A549 (cell line): ENCODE results near the gene AKR1A1. TPM values are rescaled to one million over a fixed set of nuclear protein-coding genes. Genes with fewer than 3 reads are reported as not detected.

Experiments used
- ATAC-seq, 2 experiments: fragments of 200-7000 bp in 1 of 2; fragments of >200 bp in 1 of 2; cut with Nextera tagmentation in 1 of 2; cut with Tn5 transposase in 1 of 2; 3 replicates each; pipeline versions ENCODE4 v1.8.0 to v1.9.1; 2018 to 2020; ENCODE audit warnings: mild to moderate bottlenecking in 1 of 2, moderate library complexity in 1 of 2
- CTCF ChIA-PET: fragments of 300-600 bp; sonication (Branson Sonifier 250); formaldehyde crosslinking; extraction: SDS; loops from one replicate; lab custom pipeline; 2021; ENCODE audit warnings: antibody characterized with exemption, inconsistent platforms; lab: Yijun Ruan, JAX
- POLR2A ChIA-PET: fragments of 350-600 bp; formaldehyde crosslinking; extraction: SDS; loops from one replicate; lab custom pipeline; 2021; ENCODE audit warnings: antibody characterized with exemption, inconsistent platforms; lab: Yijun Ruan, JAX
- DNase-seq, 2 experiments: peaks; one replicate each; pipeline versions ENCODE4 v3.0.0 to v3.0.0-alpha.2; 2011 to 2016; ENCODE audit warnings: low read depth in 1 of 2, low spot score in 1 of 2
- FAIRE-seq: peaks from 2 replicates; lab custom pipeline; 2011; peaks lifted over from hg19 to GRCh38; lab: Jason Lieb, UNC
- H3K27ac ChIP-seq, 2 experiments: fragments of >200 bp; sonication (Bioruptor Twin); formaldehyde crosslinking; 3 replicates each; pipeline ENCODE4 v1.5.1; 2016 to 2017
- H3K4me1 ChIP-seq: fragments of >200 bp; sonication (Bioruptor Twin); formaldehyde crosslinking; 3 replicates; pipeline ENCODE4 v1.6.1; 2016
- H3K4me2 ChIP-seq: fragments of >200 bp; sonication (Bioruptor Twin); formaldehyde crosslinking; 3 replicates; pipeline ENCODE4 v1.6.1; 2016
- H3K4me3 ChIP-seq: fragments of >200 bp; sonication (Bioruptor Twin); formaldehyde crosslinking; 3 replicates; pipeline ENCODE4 v1.5.1; 2016
- H3K9me3 ChIP-seq: fragments of >200 bp; sonication (Bioruptor Twin); formaldehyde crosslinking; 3 replicates; pipeline ENCODE4 v1.6.1; 2016
- BHLHE40 ChIP-seq: IDR thresholded peaks from 2 replicates; pipeline ENCODE4 v1.6.1; 2012; ENCODE audit warnings: low read depth, low read length, inconsistent platforms
- CBX2 ChIP-seq: fragments of 200-600 bp; sonication (generic); IDR thresholded peaks from 2 replicates; pipeline ENCODE4 v1.6.1; 2016; ENCODE audit warnings: low read depth, mild to moderate bottlenecking, borderline replicate concordance
- CEBPB ChIP-seq, 2 experiments: fragments of >200 bp in 1 of 2; sonication (Bioruptor Twin) in 1 of 2; formaldehyde crosslinking in 1 of 2; IDR thresholded peaks; 2 replicates each; pipeline ENCODE4 v1.6.1; 2012 to 2016
- CHD2 ChIP-seq: fragments of 150-350 bp; IDR thresholded peaks from 2 replicates; pipeline ENCODE4 v1.6.1; 2014; ENCODE audit warnings: low read length; ENCODE audit not compliant: partially characterized antibody
- CHD4 ChIP-seq: fragments of 200-600 bp; sonication (generic); IDR thresholded peaks from 2 replicates; pipeline ENCODE4 v1.6.1; 2016; ENCODE audit warnings: antibody characterized with exemption, mild to moderate bottlenecking, borderline replicate concordance
- E2F6 ChIP-seq: IDR thresholded peaks from 2 replicates; pipeline ENCODE4 v1.6.1; 2012; ENCODE audit warnings: low read depth, borderline replicate concordance
- EP300 ChIP-seq, 2 experiments: fragments of >200 bp; sonication (Bioruptor Twin); formaldehyde crosslinking; IDR thresholded peaks; 2 replicates in 1 of 2; 3 replicates in 1 of 2; pipeline ENCODE4 v1.6.1; 2016 to 2017
- FOSB ChIP-seq: fragments of 250-450 bp; sonication (Bioruptor Pico); IDR thresholded peaks from 2 replicates; pipeline ENCODE4 v1.5.0; 2020; ENCODE audit warnings: mild to moderate bottlenecking, moderate library complexity
- FOXS1 ChIP-seq: fragments of 250-450 bp; sonication (Bioruptor Pico); IDR thresholded peaks from 2 replicates; pipeline ENCODE4 v1.5.0; 2020; ENCODE audit warnings: mild to moderate bottlenecking, moderate library complexity
- GATA3 ChIP-seq: IDR thresholded peaks from 2 replicates; pipeline ENCODE4 v1.6.1; 2012; ENCODE audit warnings: borderline replicate concordance
- HES2 ChIP-seq: fragments of >200 bp; sonication (Bioruptor Twin); formaldehyde crosslinking; IDR thresholded peaks from 2 replicates; pipeline ENCODE4 v1.6.1; 2016
- JUNB ChIP-seq: fragments of >200 bp; sonication (Bioruptor Twin); formaldehyde crosslinking; IDR thresholded peaks from 2 replicates; pipeline ENCODE4 v1.6.1; 2016
- MAFK ChIP-seq: fragments of 450-650 bp; IDR thresholded peaks from 2 replicates; pipeline ENCODE4 v1.6.1; 2014; ENCODE audit not compliant: partially characterized antibody
- MYC ChIP-seq: IDR thresholded peaks from 2 replicates; pipeline ENCODE4 v1.6.1; 2012; ENCODE audit warnings: mild to moderate bottlenecking, inconsistent platforms, low read length, improper control_type of control experiment, borderline replicate concordance
- NFE2L2 ChIP-seq: fragments of 150-350 bp; conservative IDR thresholded peaks from 2 replicates; pipeline ENCODE4 v1.6.1; 2014; ENCODE audit warnings: low read length
- NPAS2 ChIP-seq: fragments of 250-450 bp; sonication (Bioruptor Pico); IDR thresholded peaks from 2 replicates; pipeline ENCODE4 v1.8.0; 2022; ENCODE audit warnings: mild to moderate bottlenecking, moderate library complexity, borderline replicate concordance
- PBX3 ChIP-seq: IDR thresholded peaks from 2 replicates; pipeline ENCODE4 v1.6.1; 2012
- PHF8 ChIP-seq: fragments of 200-600 bp; sonication (generic); IDR thresholded peaks from 2 replicates; pipeline ENCODE4 v1.6.1; 2016; ENCODE audit warnings: low read depth, mild to moderate bottlenecking, antibody characterized with exemption, moderate library complexity, borderline replicate concordance
- RAD21 ChIP-seq, 2 experiments: fragments of >200 bp in 1 of 2; sonication (Bioruptor Twin) in 1 of 2; formaldehyde crosslinking in 1 of 2; IDR thresholded peaks in 1 of 2; conservative IDR thresholded peaks in 1 of 2; 2 replicates in 1 of 2; 3 replicates in 1 of 2; pipeline ENCODE4 v1.6.1; 2012 to 2018; ENCODE audit warnings: inconsistent platforms in 1 of 2
- RFX5 ChIP-seq: fragments of 450-650 bp; IDR thresholded peaks from 2 replicates; pipeline ENCODE4 v1.7.1; 2014; ENCODE audit warnings: antibody characterized with exemption, mild to moderate bottlenecking, moderate library complexity
- RNF2 ChIP-seq: fragments of 200-600 bp; sonication (generic); IDR thresholded peaks from 2 replicates; pipeline ENCODE4 v1.6.1; 2016; ENCODE audit warnings: low read depth, mild to moderate bottlenecking, antibody characterized with exemption, moderate library complexity, borderline replicate concordance
- SMC3 ChIP-seq: fragments of >200 bp; sonication (Bioruptor Twin); formaldehyde crosslinking; IDR thresholded peaks from 3 replicates; pipeline ENCODE4 v1.6.1; 2018; ENCODE audit warnings: inconsistent platforms
- ZC3H11A ChIP-seq: fragments of 450-650 bp; IDR thresholded peaks from 2 replicates; pipeline ENCODE4 v1.6.1; 2014; ENCODE audit warnings: antibody characterized with exemption, mild to moderate bottlenecking
- ZFP36 ChIP-seq: fragments of 450-650 bp; IDR thresholded peaks from 2 replicates; pipeline ENCODE4 v1.6.1; 2014; ENCODE audit warnings: borderline replicate concordance; ENCODE audit not compliant: partially characterized antibody
- ZNF302 ChIP-seq: fragments of 250-450 bp; sonication (Bioruptor Pico); IDR thresholded peaks from 2 replicates; pipeline ENCODE4 v1.9.0; 2021; ENCODE audit warnings: inconsistent platforms, mild to moderate bottlenecking, moderate library complexity
- WGBS: methylation state at CpG from one replicate; pipeline ENCODE4 v1.1.6; 2017; ENCODE audit errors: missing lambda C conversion rate; 5-methylcytosine and 5-hydroxymethylcytosine counted together
- polyA plus RNA-seq, 4 experiments: library from polyadenylated mRNA; depleted of rRNA in 3 of 4; stranded (reverse); fragments of >200 nt; fragmentation: RNase III in 1 of 4; extraction: RNeasy Plus Mini Kit Qiagen cat#74134 plus additional on column Dnase treatment in 1 of 4; gene quantifications; 2 replicates in 3 of 4; 3 replicates in 1 of 4; pipeline ENCODE4 v1.2.3, GENCODE V29; 2011 to 2017
- TF ChIP-seq, protein P1 (sequence below): IDR thresholded peaks from 2 replicates; pipeline ENCODE4 v1.6.1; 2012
- TF ChIP-seq, protein P2 (sequence below): fragments of 450-650 bp; IDR thresholded peaks from 2 replicates; pipeline ENCODE4 v1.6.1; 2014; ENCODE audit warnings: antibody characterized with exemption
- TF ChIP-seq, protein P3 (sequence below): fragments of 150-350 bp; IDR thresholded peaks from 2 replicates; pipeline ENCODE4 v1.6.1; 2014; ENCODE audit warnings: low read depth, mild to moderate bottlenecking, low read length
- TF ChIP-seq, protein P4 (sequence below): fragments of >200 bp; sonication (Bioruptor Twin); formaldehyde crosslinking; IDR thresholded peaks from 3 replicates; pipeline ENCODE4 v1.5.1; 2016

AKR1A1 gene
- polyA plus RNA-seq, 2 of the 4 experiments (the other 2 are of a cell fraction) = 89.0 to 110 TPM

DNA sequence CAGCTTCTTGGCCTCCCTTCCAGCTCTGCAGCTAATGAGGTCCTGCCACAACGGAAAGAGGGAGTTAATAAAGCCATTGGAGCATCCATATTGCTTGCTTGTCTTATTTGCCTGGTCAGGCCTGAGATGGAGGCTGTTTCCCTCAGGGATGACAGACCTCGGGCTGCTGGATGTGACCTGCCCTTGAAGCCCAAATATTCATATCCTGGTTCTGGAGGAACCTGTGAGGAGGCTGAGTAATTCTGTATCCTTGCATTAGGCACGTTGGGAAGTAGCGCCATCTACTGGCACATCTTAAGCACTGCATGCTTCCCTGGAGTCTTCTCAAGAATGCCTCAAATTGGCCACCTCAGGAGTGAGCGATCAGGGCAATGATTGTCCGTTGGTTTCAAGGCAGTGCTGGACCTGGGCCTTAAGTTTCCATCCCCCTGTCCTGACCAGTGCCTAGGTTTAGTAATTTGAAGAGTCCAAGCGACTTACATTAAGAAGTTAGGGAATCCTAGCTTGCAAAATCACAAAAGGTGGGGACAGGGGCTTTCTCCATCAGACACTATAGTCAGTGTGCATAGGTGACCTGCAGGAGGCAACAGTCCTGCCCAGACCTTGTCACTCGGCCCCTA lies 19.4 kb downstream of the AKR1A1 start:
- peak; percentile 35 to 74 for DNase-seq
- H3K4me2 ChIP-seq = no peak overlapping the region
- no peaks in the 10 kb centered on the region for H3K4me1 ChIP-seq
- H3K27ac ChIP-seq = no peak overlapping the region
- WGBS = 19% methylated on average over 6 of the region's 8 CpGs
- H3K9me3 ChIP-seq = no peaks in the 10 kb centered on the region
- TF ChIP-seq MYC (no peak), NFE2L2 (no peak), HES2 (no peak), NPAS2 (CRISPR knock-in tag) (no peak), GATA3 (no peak), PBX3 (no peak), JUNB (no peak), FOSB (CRISPR knock-in tag) (no peak), CHD4 (no peak), MAFK (no peak), FOXS1 (CRISPR knock-in tag) (no peak), PHF8 (no peak), RAD21 (conservative IDR thresholded peaks at IDR 0.05 in 1 of 2, IDR thresholded peaks at IDR 0.05 in 1 of 2) (peak; percentile 85 to 92), SMC3 (peak; percentile 70), BHLHE40 (no peak), CBX2 (no peak), RNF2 (no peak), CEBPB (IDR thresholded peaks at IDR 0.05) (no peak), E2F6 (no peak), CHD2 (no peak), EP300 (IDR thresholded peaks at IDR 0.05) (no peak), ZC3H11A (no peak), ZNF302 (CRISPR knock-in tag) (no peak), ZFP36 (no peak), RFX5 (no peak)
- TF ChIP-seq, protein P1, sequence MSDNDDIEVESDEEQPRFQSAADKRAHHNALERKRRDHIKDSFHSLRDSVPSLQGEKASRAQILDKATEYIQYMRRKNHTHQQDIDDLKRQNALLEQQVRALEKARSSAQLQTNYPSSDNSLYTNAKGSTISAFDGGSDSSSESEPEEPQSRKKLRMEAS = peak; percentile 47; the same call in 1 of the 2 replicates
- TF ChIP-seq, protein P2, sequence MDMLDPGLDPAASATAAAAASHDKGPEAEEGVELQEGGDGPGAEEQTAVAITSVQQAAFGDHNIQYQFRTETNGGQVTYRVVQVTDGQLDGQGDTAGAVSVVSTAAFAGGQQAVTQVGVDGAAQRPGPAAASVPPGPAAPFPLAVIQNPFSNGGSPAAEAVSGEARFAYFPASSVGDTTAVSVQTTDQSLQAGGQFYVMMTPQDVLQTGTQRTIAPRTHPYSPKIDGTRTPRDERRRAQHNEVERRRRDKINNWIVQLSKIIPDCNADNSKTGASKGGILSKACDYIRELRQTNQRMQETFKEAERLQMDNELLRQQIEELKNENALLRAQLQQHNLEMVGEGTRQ = no peak
- TF ChIP-seq, protein P3, sequence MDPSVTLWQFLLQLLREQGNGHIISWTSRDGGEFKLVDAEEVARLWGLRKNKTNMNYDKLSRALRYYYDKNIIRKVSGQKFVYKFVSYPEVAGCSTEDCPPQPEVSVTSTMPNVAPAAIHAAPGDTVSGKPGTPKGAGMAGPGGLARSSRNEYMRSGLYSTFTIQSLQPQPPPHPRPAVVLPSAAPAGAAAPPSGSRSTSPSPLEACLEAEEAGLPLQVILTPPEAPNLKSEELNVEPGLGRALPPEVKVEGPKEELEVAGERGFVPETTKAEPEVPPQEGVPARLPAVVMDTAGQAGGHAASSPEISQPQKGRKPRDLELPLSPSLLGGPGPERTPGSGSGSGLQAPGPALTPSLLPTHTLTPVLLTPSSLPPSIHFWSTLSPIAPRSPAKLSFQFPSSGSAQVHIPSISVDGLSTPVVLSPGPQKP = no peak
- TF ChIP-seq, protein P4, sequence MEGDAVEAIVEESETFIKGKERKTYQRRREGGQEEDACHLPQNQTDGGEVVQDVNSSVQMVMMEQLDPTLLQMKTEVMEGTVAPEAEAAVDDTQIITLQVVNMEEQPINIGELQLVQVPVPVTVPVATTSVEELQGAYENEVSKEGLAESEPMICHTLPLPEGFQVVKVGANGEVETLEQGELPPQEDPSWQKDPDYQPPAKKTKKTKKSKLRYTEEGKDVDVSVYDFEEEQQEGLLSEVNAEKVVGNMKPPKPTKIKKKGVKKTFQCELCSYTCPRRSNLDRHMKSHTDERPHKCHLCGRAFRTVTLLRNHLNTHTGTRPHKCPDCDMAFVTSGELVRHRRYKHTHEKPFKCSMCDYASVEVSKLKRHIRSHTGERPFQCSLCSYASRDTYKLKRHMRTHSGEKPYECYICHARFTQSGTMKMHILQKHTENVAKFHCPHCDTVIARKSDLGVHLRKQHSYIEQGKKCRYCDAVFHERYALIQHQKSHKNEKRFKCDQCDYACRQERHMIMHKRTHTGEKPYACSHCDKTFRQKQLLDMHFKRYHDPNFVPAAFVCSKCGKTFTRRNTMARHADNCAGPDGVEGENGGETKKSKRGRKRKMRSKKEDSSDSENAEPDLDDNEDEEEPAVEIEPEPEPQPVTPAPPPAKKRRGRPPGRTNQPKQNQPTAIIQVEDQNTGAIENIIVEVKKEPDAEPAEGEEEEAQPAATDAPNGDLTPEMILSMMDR = peak; percentile 86
- H3K4me3 ChIP-seq = no peak overlapping the region
- ChIA-PET CTCF (interaction anchor here (0.6 to 10.1 kb wide), 24 partner anchors 9 to 654 kb away, joined by 3 to 88 read pairs (median 10); partner anchors contain the start of genes AKR1A1, CCDC163, MMACHC and PRDX1), POLR2A (interaction anchor here (0.5 to 5.4 kb wide), 2 partner anchors 11 to 48 kb away, joined by 5 to 29 read pairs; partner anchors contain the start of gene PRDX1)
- no peak for FAIRE-seq
- ATAC-seq = peak; percentile 88 to 94
